GM10248 (cell line): ENCODE data around the gene PDE10A.

Experiments
- CTCF ChIA-PET: fragments of 300-600 bp; sonication (Branson Sonifier 250); formaldehyde crosslinking; extraction: SDS; loops from one replicate; lab custom pipeline; 2021; ENCODE audit warnings: antibody characterized with exemption; lab: Yijun Ruan, JAX
- POLR2A ChIA-PET: fragments of 350-650 bp; sonication (Branson Sonifier 250); formaldehyde crosslinking; extraction: SDS; loops from one replicate; lab custom pipeline; 2020; ENCODE audit warnings: antibody characterized with exemption; lab: Yijun Ruan, JAX
- DNase-seq: peaks from one replicate; pipeline ENCODE4 v3.0.0; 2012; ENCODE audit errors: extremely low spot score
- TF ChIP-seq, protein P1 (sequence below): IDR thresholded peaks from 2 replicates; pipeline ENCODE4 v1.5.1; 2012; ENCODE audit warnings: mild to moderate bottlenecking, low read depth; ENCODE audit errors: extremely low read depth, missing control alignments, control extremely low read depth

Gene PDE10A

DNA sequence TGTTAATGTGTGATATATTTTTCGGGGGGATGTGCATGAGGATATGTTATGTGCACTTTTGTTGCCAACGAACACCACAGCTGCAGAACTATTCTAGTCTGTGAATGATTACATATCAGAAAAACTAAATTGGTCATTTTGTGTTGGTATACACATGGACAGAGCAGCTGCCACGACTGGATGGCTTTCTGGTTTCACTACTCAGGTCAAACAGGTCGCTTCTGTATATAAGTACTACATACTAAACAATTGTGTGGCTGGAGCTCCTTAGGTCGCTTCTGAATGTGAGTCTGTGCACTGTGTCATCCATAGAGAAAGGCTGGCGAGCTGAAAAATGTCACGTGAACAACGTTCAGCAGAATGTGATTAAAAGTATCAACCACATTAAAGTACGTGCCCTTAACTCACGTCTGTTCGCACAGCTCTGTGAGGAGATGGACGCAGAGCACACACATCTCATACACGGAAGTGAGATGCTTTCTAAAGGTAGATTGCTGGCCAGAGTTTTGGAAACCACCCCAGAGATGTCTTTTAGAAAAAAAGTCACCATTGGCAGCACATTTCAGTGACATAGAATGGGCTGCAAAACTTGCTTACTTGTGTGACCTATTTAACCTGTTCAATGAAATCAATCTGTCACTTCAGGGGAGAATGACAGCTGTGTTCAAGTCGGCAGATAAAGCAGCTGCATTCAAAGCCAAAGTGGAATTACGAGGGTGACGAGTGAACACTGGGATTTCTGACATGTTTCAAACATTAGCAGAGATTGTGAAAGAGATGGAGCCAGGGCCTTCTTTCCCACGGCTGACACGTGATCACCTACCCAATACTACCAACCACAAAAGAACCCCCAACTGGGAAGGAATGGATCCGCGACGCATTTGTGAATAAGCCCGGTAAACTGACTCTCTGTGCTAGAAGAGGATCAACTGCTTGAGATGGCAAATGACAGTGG is 176.6 kb downstream of the PDE10A start:
- TF ChIP-seq, protein P1, sequence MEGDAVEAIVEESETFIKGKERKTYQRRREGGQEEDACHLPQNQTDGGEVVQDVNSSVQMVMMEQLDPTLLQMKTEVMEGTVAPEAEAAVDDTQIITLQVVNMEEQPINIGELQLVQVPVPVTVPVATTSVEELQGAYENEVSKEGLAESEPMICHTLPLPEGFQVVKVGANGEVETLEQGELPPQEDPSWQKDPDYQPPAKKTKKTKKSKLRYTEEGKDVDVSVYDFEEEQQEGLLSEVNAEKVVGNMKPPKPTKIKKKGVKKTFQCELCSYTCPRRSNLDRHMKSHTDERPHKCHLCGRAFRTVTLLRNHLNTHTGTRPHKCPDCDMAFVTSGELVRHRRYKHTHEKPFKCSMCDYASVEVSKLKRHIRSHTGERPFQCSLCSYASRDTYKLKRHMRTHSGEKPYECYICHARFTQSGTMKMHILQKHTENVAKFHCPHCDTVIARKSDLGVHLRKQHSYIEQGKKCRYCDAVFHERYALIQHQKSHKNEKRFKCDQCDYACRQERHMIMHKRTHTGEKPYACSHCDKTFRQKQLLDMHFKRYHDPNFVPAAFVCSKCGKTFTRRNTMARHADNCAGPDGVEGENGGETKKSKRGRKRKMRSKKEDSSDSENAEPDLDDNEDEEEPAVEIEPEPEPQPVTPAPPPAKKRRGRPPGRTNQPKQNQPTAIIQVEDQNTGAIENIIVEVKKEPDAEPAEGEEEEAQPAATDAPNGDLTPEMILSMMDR = no peak
- POLR2A ChIA-PET = no interaction called here
- CTCF ChIA-PET = no interaction called here
- DNase-seq = no peak

DNA sequence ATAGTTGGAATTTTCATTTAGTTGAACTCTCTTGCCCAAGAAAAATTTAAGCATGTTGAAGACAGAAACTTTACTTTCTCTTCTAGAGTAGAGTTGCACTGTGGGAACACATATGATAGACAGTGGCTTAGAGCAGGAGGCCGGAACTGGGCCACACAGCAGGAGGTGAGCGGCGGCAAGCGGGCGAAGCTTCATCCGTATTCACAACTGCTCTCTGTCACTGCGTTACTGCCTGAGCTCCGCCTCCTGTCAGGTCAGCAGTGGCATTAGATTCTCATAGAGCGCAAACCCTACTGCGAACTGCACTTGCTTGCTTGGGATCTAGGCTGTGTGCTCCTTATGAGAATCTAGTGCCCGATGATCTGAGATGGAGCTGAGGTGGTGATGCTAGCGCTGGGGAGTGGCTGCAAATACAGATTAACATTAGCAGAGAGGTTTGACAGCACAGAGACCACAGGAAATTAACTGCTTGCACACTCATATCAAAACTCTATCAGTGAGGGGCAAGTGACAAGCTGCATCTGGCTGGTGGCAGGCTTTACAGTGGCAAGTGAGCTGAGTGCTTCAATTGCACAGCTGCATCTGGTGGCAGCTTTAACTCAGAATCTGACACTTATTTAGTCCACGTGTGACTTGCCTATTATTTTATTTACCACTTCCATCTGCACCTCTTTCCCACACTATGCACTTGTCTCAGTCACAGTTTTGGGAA is 178.7 kb downstream of the PDE10A start:
- TF ChIP-seq, protein P1 = no peak
- POLR2A ChIA-PET = no interaction called here
- CTCF ChIA-PET = interaction anchor here (1.2 kb wide), 1 partner anchor 47 kb away, joined by 3 read pairs; no protein-coding TSS in a partner anchor
- no peak for DNase-seq

DNA sequence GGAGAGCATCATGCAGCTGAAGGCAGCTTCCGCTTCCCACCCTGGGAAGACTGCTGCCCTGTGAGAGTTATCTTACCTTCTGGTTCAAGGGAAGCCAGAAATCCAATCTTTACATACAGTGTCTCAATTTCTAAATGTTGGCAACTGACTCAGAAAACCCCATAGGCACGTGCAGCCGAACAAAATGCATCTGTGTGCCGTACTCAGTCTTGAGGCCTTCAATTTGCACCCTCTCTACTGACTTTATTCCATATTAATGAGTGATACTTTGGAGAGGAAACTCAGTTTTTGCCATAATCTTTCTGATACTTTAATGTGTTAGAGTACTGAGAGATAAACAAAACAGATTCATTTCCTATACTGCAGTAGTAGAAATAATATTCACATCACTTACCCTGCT is 181.1 kb downstream of the PDE10A start:
- ChIA-PET POLR2A (no interaction called here), CTCF (interaction anchor here (0.8 kb wide), 1 partner anchor 42 kb away, joined by 3 read pairs; no protein-coding TSS in a partner anchor)
- TF ChIP-seq, protein P1 = no peak
- DNase-seq = no peak

DNA sequence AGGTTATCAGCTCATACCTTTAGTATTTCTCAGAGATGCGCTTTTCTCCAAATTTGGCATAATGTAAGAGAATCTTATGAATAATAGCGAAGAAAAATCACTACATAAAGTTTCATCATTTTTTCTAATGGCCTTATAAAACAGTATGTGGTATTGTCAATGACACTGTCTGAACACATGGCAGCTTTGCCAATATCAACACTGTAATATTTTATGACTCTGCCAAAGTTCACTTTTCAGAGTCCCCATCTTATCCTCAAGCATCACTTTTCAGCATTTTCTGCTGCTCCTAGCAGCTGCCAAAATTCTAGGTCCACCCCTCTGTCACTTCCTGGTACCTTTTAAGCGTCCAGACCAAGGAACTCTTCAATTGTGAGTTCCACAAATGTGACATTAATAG is 182.1 kb downstream of the PDE10A start:
- POLR2A ChIA-PET = no interaction called here
- DNase-seq = no peak
- TF ChIP-seq, protein P1 = no peak
- CTCF ChIA-PET = interaction anchor here (1.2 kb wide), 1 partner anchor 33 kb away, joined by 4 read pairs; no protein-coding TSS in a partner anchor

- POLR2A ChIA-PET = no interaction called here
- CTCF ChIA-PET = no interaction called here
- TF ChIP-seq, protein P1 = no peak
These were observed 184.5 kb downstream of the PDE10A start for GRCh38 chr6:165478581-165478980.

DNA sequence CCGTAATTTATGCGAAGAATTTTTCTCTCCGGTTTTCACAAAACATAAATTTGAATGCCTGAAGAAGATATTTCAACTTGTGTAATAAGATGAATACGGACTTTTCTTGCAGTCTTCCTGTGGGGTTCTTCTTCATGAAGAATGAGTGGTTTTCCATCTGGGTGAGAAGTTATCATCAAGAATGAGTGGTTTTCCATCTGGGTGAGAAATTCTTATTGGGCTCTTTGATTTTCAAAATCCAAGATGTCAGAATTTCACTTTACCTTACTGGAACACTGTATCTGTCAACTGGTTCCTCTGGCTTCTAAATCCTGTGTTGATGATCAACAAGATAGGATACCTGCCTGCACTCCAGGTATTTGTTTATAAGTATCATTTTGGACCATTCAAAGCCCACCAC is 193.6 kb downstream of the PDE10A start:
- TF ChIP-seq, protein P1 = no peak
- DNase-seq = no peak
- CTCF ChIA-PET = no interaction called here
- POLR2A ChIA-PET = no interaction called here

More at GRCh38 chr6:165478581-165478980, 184.5 kb downstream of the PDE10A start:
- DNase-seq = no peak
